Measurements from ENCODE around the gene LBH.

GRCh38 chr2:30197570-30198192 lies 33.7 kb upstream of the LBH start:
- TF ChIP-seq EP300 (IDR thresholded peaks at IDR 0.05) (no peak), POLR2AphosphoS5 (IDR thresholded peaks at IDR 0.05) (no peak)
- TF ChIP-seq, protein P1, sequence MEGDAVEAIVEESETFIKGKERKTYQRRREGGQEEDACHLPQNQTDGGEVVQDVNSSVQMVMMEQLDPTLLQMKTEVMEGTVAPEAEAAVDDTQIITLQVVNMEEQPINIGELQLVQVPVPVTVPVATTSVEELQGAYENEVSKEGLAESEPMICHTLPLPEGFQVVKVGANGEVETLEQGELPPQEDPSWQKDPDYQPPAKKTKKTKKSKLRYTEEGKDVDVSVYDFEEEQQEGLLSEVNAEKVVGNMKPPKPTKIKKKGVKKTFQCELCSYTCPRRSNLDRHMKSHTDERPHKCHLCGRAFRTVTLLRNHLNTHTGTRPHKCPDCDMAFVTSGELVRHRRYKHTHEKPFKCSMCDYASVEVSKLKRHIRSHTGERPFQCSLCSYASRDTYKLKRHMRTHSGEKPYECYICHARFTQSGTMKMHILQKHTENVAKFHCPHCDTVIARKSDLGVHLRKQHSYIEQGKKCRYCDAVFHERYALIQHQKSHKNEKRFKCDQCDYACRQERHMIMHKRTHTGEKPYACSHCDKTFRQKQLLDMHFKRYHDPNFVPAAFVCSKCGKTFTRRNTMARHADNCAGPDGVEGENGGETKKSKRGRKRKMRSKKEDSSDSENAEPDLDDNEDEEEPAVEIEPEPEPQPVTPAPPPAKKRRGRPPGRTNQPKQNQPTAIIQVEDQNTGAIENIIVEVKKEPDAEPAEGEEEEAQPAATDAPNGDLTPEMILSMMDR (IDR thresholded peaks at IDR 0.05) = no peak

All from sigmoid colon (tissue), 4 donors.